Caco-2 (cell line): ENCODE results near the gene RNF13. TPM values are rescaled to one million over a fixed set of nuclear protein-coding genes. Genes with fewer than 3 reads are reported as not detected.
"Not testable (repeated sequence)": the region's sequence is repeated elsewhere in the genome, so short reads cannot be mapped to it uniquely, and the experiment has no call there.

Source experiments
- BruUV-seq: library from RNA; stranded (reverse); fragments of 400-500 nt; replicated peaks from 2 replicates; lab custom pipeline; 2021; lab: Mats Ljungman, UMichigan
- CTCF ChIA-PET: fragments of 300-600 bp; sonication (Branson Sonifier 250); formaldehyde crosslinking; loops from one replicate; lab custom pipeline; 2022; ENCODE audit warnings: antibody characterized with exemption; lab: Charles Lee
- POLR2A ChIA-PET: fragments of 300-600 bp; sonication (Branson Sonifier 250); formaldehyde crosslinking; loops from one replicate; lab custom pipeline; 2022; ENCODE audit warnings: antibody characterized with exemption; lab: Charles Lee
- DNase-seq, 2 experiments: peaks; one replicate each; pipeline versions ENCODE4 v3.0.0 to v3.0.0-alpha.2; 2020 to 2022
- H3K27me3 ChIP-seq: replicated peaks from 2 replicates; pipeline ENCODE4 v1.6.0; 2011; ENCODE audit warnings: low read length; ENCODE audit not compliant: control insufficient read depth, insufficient read depth
- H3K36me3 ChIP-seq: 2 replicates; pipeline ENCODE4 v1.5.1; 2011; ENCODE audit warnings: low read length; ENCODE audit not compliant: control insufficient read depth, insufficient read depth
- H3K4me1 ChIP-seq: fragments of 250-450 bp; sonication (Bioruptor Pico); 2 replicates; pipeline ENCODE4 v1.5.1; 2020; ENCODE audit warnings: mild to moderate bottlenecking
- H3K4me3 ChIP-seq: 2 replicates; pipeline ENCODE4 v1.5.1; 2011; ENCODE audit warnings: low read depth, mild to moderate bottlenecking, control low read depth, low read length
- H3K9me3 ChIP-seq: fragments of 250-450 bp; sonication (Bioruptor Pico); 2 replicates; pipeline ENCODE4 v1.5.1; 2020; ENCODE audit warnings: mild to moderate bottlenecking, moderate library complexity
- H3K27ac Mint-ChIP-seq: one replicate; pipeline ENCODE4 v1.8.0; 2022; ENCODE audit warnings: mixed read lengths; ENCODE audit not compliant: unreplicated experiment
- H3K27me3 Mint-ChIP-seq: one replicate; pipeline ENCODE4 v1.8.0; 2022; ENCODE audit warnings: mixed read lengths; ENCODE audit not compliant: insufficient read depth, unreplicated experiment
- H3K36me3 Mint-ChIP-seq: one replicate; pipeline ENCODE4 v1.8.0; 2022; ENCODE audit warnings: mild to moderate bottlenecking, mixed read lengths; ENCODE audit not compliant: insufficient read depth, unreplicated experiment
- H3K4me1 Mint-ChIP-seq: one replicate; pipeline ENCODE4 v1.8.0; 2022; ENCODE audit warnings: low read depth, mixed read lengths; ENCODE audit not compliant: unreplicated experiment
- H3K4me3 Mint-ChIP-seq: one replicate; pipeline ENCODE4 v1.8.0; 2022; ENCODE audit warnings: mild to moderate bottlenecking, moderate library complexity, mixed read lengths; ENCODE audit not compliant: unreplicated experiment
- H3K9me3 Mint-ChIP-seq: one replicate; pipeline ENCODE4 v1.8.0; 2022; ENCODE audit warnings: mixed read lengths; ENCODE audit not compliant: unreplicated experiment
- intact Hi-C: fragments of 100-400 bp; cut with micrococcal nuclease; formaldehyde crosslinking; loops from one replicate; pipeline ENCODE4 v1.10.0; 2022; ENCODE audit not compliant: unreplicated experiment
- total RNA-seq: library from RNA; stranded (reverse); gene quantifications from 2 replicates; pipeline ENCODE4 v1.2.3, GENCODE V29; 2022
- TF ChIP-seq, protein P1 (sequence below), 2 experiments: fragments of 200-600 bp in 1 of 2; IDR thresholded peaks; 1 replicate in 1 of 2; 2 replicates in 1 of 2; pipeline versions ENCODE4 v1.5.1 to v1.8.0; 2011 to 2022; ENCODE audit warnings: antibody characterized with exemption in 1 of 2, control low read depth in 1 of 2, inconsistent platforms in 1 of 2, low read depth in 1 of 2, low read length in 1 of 2, mild to moderate bottlenecking in 1 of 2, moderate library complexity in 1 of 2; ENCODE audit not compliant: insufficient read depth in 1 of 2, severe bottlenecking in 1 of 2, unreplicated experiment in 1 of 2

The RNF13 gene
- total RNA-seq, 1 experiment from 2014 or later: 44.2 TPM

DNA sequence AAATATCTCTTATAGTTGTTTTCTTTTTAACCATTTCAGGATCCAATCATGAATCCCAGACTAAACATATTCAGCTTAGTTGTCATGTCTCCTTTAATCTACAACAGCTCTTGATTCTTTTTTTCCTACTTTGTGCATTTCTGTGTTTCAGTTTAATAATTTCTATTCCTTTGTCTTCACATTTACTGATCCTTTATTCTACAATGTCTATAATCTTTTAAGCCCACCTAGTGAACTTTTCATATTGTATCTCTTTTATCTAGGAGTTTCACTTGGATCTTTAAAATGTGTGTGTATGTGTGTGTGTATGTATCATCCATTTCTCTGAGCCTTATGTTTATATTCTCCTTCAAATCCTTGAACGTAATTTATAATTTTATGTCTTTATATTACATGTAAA is 70.1 kb downstream of the RNF13 start:
- intact Hi-C loops: no loop called here
- H3K4me3 ChIP-seq: no peak overlapping the region
- no peaks in the 10 kb centered on the region for H3K27me3 ChIP-seq
- POLR2A ChIA-PET: no interaction called here
- no peaks in the 10 kb centered on the region for H3K36me3 ChIP-seq
- H3K4me1 Mint-ChIP-seq: no peaks in the 10 kb centered on the region
- peaks cover 13% of the 10 kb centered on the region for H3K36me3 Mint-ChIP-seq
- H3K9me3 Mint-ChIP-seq: peaks cover 15% of the 10 kb centered on the region
- no peak overlapping the region for H3K27ac Mint-ChIP-seq
- TF ChIP-seq, protein P1, sequence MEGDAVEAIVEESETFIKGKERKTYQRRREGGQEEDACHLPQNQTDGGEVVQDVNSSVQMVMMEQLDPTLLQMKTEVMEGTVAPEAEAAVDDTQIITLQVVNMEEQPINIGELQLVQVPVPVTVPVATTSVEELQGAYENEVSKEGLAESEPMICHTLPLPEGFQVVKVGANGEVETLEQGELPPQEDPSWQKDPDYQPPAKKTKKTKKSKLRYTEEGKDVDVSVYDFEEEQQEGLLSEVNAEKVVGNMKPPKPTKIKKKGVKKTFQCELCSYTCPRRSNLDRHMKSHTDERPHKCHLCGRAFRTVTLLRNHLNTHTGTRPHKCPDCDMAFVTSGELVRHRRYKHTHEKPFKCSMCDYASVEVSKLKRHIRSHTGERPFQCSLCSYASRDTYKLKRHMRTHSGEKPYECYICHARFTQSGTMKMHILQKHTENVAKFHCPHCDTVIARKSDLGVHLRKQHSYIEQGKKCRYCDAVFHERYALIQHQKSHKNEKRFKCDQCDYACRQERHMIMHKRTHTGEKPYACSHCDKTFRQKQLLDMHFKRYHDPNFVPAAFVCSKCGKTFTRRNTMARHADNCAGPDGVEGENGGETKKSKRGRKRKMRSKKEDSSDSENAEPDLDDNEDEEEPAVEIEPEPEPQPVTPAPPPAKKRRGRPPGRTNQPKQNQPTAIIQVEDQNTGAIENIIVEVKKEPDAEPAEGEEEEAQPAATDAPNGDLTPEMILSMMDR (IDR thresholded peaks at IDR 0.05; ENCODE audit: insufficient read depth in 1 of 2, low read depth in 1 of 2, low read length in 1 of 2, severe bottlenecking in 1 of 2, unreplicated experiment in 1 of 2): no peak
- H3K4me3 Mint-ChIP-seq: no peak overlapping the region
- BruUV-seq: no TSS peak
- H3K4me1 ChIP-seq: no peaks in the 10 kb centered on the region
- no peak for DNase-seq
- CTCF ChIA-PET: no interaction called here
- H3K27me3 Mint-ChIP-seq: no peaks in the 10 kb centered on the region
- no peaks in the 10 kb centered on the region for H3K9me3 ChIP-seq

DNA sequence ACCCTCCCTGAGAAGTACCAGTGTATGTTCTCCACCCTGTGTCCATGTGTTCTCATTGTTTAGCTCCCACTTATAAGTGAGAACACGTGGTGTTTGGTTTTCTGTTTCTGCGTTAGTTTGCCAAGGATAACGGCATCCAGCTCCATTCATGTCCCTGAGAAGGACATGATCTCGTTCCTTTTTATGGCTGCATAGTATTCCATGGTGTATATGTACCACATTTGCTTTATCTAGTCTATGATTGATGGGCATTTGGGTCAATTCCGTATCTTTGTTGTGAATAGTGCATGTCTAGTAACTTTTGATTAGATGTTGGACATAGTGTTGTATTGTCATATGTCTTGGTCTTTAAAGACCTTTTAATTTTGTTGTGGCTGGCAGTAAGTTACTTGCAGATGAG is 70.8 kb downstream of the RNF13 start:
- H3K27me3 Mint-ChIP-seq, BruUV-seq, POLR2A ChIA-PET, H3K4me3 Mint-ChIP-seq, CTCF ChIA-PET, H3K9me3 ChIP-seq, intact Hi-C loops, DNase-seq, H3K27ac Mint-ChIP-seq, H3K27me3 ChIP-seq, H3K36me3 ChIP-seq, H3K4me3 ChIP-seq, H3K4me1 ChIP-seq, H3K4me1 Mint-ChIP-seq: not testable (repeated sequence)
- Mint-ChIP-seq H3K9me3 (peaks cover 15% of the 10 kb centered on the region), H3K36me3 (peaks cover 13% of the 10 kb centered on the region)

DNA sequence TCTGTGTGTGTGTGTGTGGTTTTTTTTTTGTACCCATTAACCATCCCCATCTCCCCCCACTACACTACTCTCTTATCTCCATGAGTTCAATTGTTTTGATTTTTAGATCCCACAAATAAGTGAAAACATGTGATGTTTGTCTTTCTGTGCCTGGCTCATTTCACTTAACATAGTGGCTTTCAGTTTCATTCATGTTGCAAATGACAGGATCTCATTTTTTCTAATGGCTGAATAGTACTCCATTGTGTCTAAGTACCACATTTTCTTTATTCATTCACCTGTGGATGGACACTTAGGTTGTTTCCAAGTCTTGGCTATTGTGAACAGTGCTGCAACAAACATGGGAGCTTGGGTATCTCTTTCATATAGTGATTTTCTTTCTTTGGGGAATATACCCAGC is 71.8 kb downstream of the RNF13 start:
- H3K36me3 ChIP-seq, DNase-seq, H3K4me1 Mint-ChIP-seq, H3K27me3 ChIP-seq, H3K9me3 ChIP-seq, POLR2A ChIA-PET, CTCF ChIA-PET, H3K27me3 Mint-ChIP-seq, H3K27ac Mint-ChIP-seq, H3K4me3 Mint-ChIP-seq, H3K4me1 ChIP-seq, intact Hi-C loops, BruUV-seq, H3K4me3 ChIP-seq: not testable (repeated sequence)
- peaks cover 15% of the 10 kb centered on the region for H3K9me3 Mint-ChIP-seq
- H3K36me3 Mint-ChIP-seq: peaks cover 15% of the 10 kb centered on the region

DNA sequence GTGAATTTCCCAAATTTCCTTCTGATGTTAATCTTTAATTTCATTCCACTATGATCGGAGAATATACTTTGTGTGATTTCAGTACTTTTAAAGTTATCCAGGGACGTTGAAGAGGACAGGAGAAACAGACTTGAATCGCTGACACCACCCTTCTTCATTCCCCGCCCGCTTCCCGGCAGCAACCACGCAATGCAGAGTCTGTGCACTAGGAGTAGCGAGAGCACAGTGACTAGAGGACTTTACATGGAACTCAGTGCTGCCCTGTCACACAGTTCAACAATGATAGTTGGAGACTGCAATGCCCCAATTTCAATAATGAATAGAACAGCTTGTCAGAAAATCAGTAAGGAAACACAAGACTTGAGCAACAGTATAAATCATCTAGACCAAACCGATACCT is 73.9 kb downstream of the RNF13 start:
- Histone ChIP-seq H3K36me3 (no peaks in the 10 kb centered on the region), H3K4me3 (no peak overlapping the region), H3K27me3 (no peaks in the 10 kb centered on the region), H3K4me1 (no peaks in the 10 kb centered on the region), H3K9me3 (no peaks in the 10 kb centered on the region)
- ChIA-PET CTCF (no interaction called here), POLR2A (no interaction called here)
- peaks cover 15% of the 10 kb centered on the region for H3K9me3 Mint-ChIP-seq
- no peak overlapping the region for H3K27ac Mint-ChIP-seq
- DNase-seq: peak in 1 of 2 experiments; percentile 5
- BruUV-seq: no TSS peak
- H3K4me3 Mint-ChIP-seq: no peak overlapping the region
- H3K36me3 Mint-ChIP-seq: peaks cover 18% of the 10 kb centered on the region
- H3K27me3 Mint-ChIP-seq: no peaks in the 10 kb centered on the region
- TF ChIP-seq, protein P1 (IDR thresholded peaks at IDR 0.05; ENCODE audit: insufficient read depth in 1 of 2, low read depth in 1 of 2, low read length in 1 of 2, severe bottlenecking in 1 of 2, unreplicated experiment in 1 of 2): no peak
- no peaks in the 10 kb centered on the region for H3K4me1 Mint-ChIP-seq
- intact Hi-C loops: no loop called here
